Fibroblast of pulmonary artery (primary cell): ENCODE results near the gene CHN2.
A peak's percentile ranks its signal among the peaks of the same experiment; 100 is the strongest.

Source experiments
- DNase-seq: peaks from one replicate; pipeline ENCODE4 v3.0.0-alpha.2; 2010; ENCODE audit warnings: low read depth
- H3K4me3 ChIP-seq: replicated peaks from 2 replicates; pipeline ENCODE4 v1.5.1; 2011; ENCODE audit warnings: low read depth, mild to moderate bottlenecking, control low read depth, low read length, moderate library complexity
- CTCF ChIP-seq: IDR thresholded peaks from 2 replicates; pipeline ENCODE4 v1.5.1; 2011; ENCODE audit warnings: mild to moderate bottlenecking, control low read depth, low read length, inconsistent platforms; ENCODE audit errors: missing control alignments

The CHN2 gene

GRCh38 chr7:29429401-29429800 is 234.8 kb downstream of the CHN2 start:
- no peak for TF ChIP-seq CTCF
- no peak for DNase-seq
- no peak overlapping the region for H3K4me3 ChIP-seq

- no peak for TF ChIP-seq CTCF
- no peak for DNase-seq
- H3K4me3 ChIP-seq, result no peak overlapping the region
Observed at GRCh38 chr7:29430279-29430949, 235.8 kb downstream of the CHN2 start.

- H3K4me3 ChIP-seq, result no peak overlapping the region
- TF ChIP-seq CTCF, result no peak
- DNase-seq, result no peak
Observed at GRCh38 chr7:29431686-29432085, 237.1 kb downstream of the CHN2 start.

GRCh38 chr7:29432721-29433120 is 238.1 kb downstream of the CHN2 start:
- no peak overlapping the region for H3K4me3 ChIP-seq
- DNase-seq, result no peak
- TF ChIP-seq CTCF, result no peak

- DNase-seq, result peak; percentile 4
- H3K4me3 ChIP-seq, result no peak overlapping the region
- TF ChIP-seq CTCF, result no peak
Observed at GRCh38 chr7:29434380-29434768, 239.8 kb downstream of the CHN2 start.

GRCh38 chr7:29435167-29435566 is 240.6 kb downstream of the CHN2 start:
- TF ChIP-seq CTCF, result no peak
- no peak for DNase-seq
- H3K4me3 ChIP-seq, result no peak overlapping the region

- TF ChIP-seq CTCF, result no peak
- H3K4me3 ChIP-seq, result no peak overlapping the region
- no peak for DNase-seq
Observed at GRCh38 chr7:29435902-29436301, 241.3 kb downstream of the CHN2 start.
